Common myeloid progenitor, CD34-positive (primary cell): Measurements from ENCODE around the gene ANKS1A.

Experiments used
- CTCF ChIA-PET: fragments of 350-600 bp; sonication (Branson Sonifier 250); formaldehyde crosslinking; loops from one replicate; lab custom pipeline; 2021; ENCODE audit warnings: antibody characterized with exemption; lab: Charles Lee
- POLR2A ChIA-PET: fragments of 350-600 bp; sonication (Branson Sonifier 250); formaldehyde crosslinking; loops from one replicate; lab custom pipeline; 2021; ENCODE audit warnings: antibody characterized with exemption; lab: Charles Lee
- DNase-seq, 3 donors: peaks; one replicate each; pipeline versions ENCODE4 v3.0.0 to v3.0.0-alpha.2; 2013
- H3K27ac ChIP-seq, 2 experiments: 1 replicate in 1 of 2; 2 replicates in 1 of 2; pipeline ENCODE4 v1.7.0; 2013; ENCODE audit warnings: inconsistent platforms in 2 of 2, low read length in 2 of 2, mild to moderate bottlenecking in 2 of 2, low read depth in 1 of 2, moderate library complexity in 1 of 2; ENCODE audit not compliant: severe bottlenecking in 2 of 2, insufficient read depth in 1 of 2, poor library complexity in 1 of 2
- H3K27me3 ChIP-seq, 5 experiments: replicated peaks in 2 of 5; 1 replicate in 3 of 5; 2 replicates in 2 of 5; pipeline versions ENCODE4 v1.6.1 to v1.7.0; 2013; ENCODE audit warnings: low read length in 4 of 5, mild to moderate bottlenecking in 2 of 5, moderate library complexity in 2 of 5, inconsistent platforms in 1 of 5; ENCODE audit not compliant: insufficient read depth in 5 of 5, control insufficient read depth in 4 of 5
- H3K36me3 ChIP-seq, 4 experiments: 1 replicate in 2 of 4; 2 replicates in 2 of 4; pipeline versions ENCODE4 v1.6.1 to v1.7.0; 2013; ENCODE audit warnings: low read length in 3 of 4, control low read depth in 1 of 4, mild to moderate bottlenecking in 1 of 4; ENCODE audit not compliant: control insufficient read depth in 4 of 4, insufficient read depth in 4 of 4
- H3K4me1 ChIP-seq, 4 experiments: 1 replicate in 3 of 4; 2 replicates in 1 of 4; pipeline versions ENCODE4 v1.6.1 to v1.7.1; 2013; ENCODE audit warnings: low read length in 3 of 4, mild to moderate bottlenecking in 3 of 4, control low read depth in 1 of 4, inconsistent platforms in 1 of 4, moderate library complexity in 1 of 4; ENCODE audit not compliant: control insufficient read depth in 4 of 4, insufficient read depth in 4 of 4; ENCODE audit errors: control extremely low read depth in 1 of 4
- H3K4me3 ChIP-seq, 7 experiments: 1 replicate in 4 of 7; 2 replicates in 3 of 7; pipeline versions ENCODE4 v1.5.1 to v1.7.0; 2013; ENCODE audit warnings: mild to moderate bottlenecking in 7 of 7, low read length in 6 of 7, moderate library complexity in 6 of 7, inconsistent platforms in 2 of 7, low read depth in 2 of 7, control low read depth in 1 of 7; ENCODE audit not compliant: insufficient read depth in 4 of 7, control insufficient read depth in 1 of 7; ENCODE audit errors: extremely low read depth in 1 of 7
- H3K9me3 ChIP-seq, 5 experiments: 1 replicate in 4 of 5; 2 replicates in 1 of 5; pipeline versions ENCODE4 v1.6.1 to v1.7.1; 2013; ENCODE audit warnings: low read length in 4 of 5, mild to moderate bottlenecking in 2 of 5, inconsistent platforms in 1 of 5, low read depth in 1 of 5, moderate library complexity in 1 of 5; ENCODE audit not compliant: control insufficient read depth in 4 of 5, insufficient read depth in 2 of 5; ENCODE audit errors: control extremely low read depth in 1 of 5
- WGBS: methylation state at CpG from one replicate; pipeline ENCODE4 v1.1.5; 2013; ENCODE audit not compliant: insufficient coverage; 5-methylcytosine and 5-hydroxymethylcytosine counted together

The ANKS1A gene

GRCh38 chr6:34914358-34914757, 25.3 kb downstream of the ANKS1A start:
- no peaks in the 10 kb centered on the region for H3K9me3 ChIP-seq
- WGBS: 81% methylated on average over 2 of the region's 4 CpGs
- ChIA-PET CTCF (interaction anchor here (0.7 kb wide), 1 partner anchor 12 kb away, joined by 3 read pairs; no protein-coding TSS in a partner anchor), POLR2A (no interaction called here)
- peaks cover 0 to 4% (median 1%) of the 10 kb centered on the region in 4 experiments for H3K36me3 ChIP-seq
- H3K4me3 ChIP-seq: no peak overlapping the region
- no peak overlapping the region for H3K27ac ChIP-seq
- DNase-seq: no peak
- peaks cover 15 to 31% (median 24%) of the 10 kb centered on the region in 4 experiments for H3K4me1 ChIP-seq
- H3K27me3 ChIP-seq: no peaks in the 10 kb centered on the region

- whole genome bisulfite sequencing: no CpG with 5 or more reads among the region's 4 CpGs
- Histone ChIP-seq H3K27ac (no peak overlapping the region), H3K27me3 (no peaks in the 10 kb centered on the region), H3K9me3 (no peaks in the 10 kb centered on the region), H3K4me3 (no peak overlapping the region), H3K4me1 (peaks cover 15 to 30% (median 21%) of the 10 kb centered on the region in 4 experiments), H3K36me3 (peaks cover 0 to 4% (median 1%) of the 10 kb centered on the region in 4 experiments)
- CTCF ChIA-PET: no interaction called here
- no peak for DNase-seq
- POLR2A ChIA-PET: no interaction called here
Observed at GRCh38 chr6:34916348-34916967, 27.4 kb downstream of the ANKS1A start.

- Histone ChIP-seq H3K4me3 (no peak overlapping the region), H3K27me3 (no peaks in the 10 kb centered on the region), H3K4me1 (peaks cover 6 to 17% (median 10%) of the 10 kb centered on the region in 4 experiments), H3K36me3 (peaks cover 0 to 4% (median 2%) of the 10 kb centered on the region in 4 experiments), H3K9me3 (no peaks in the 10 kb centered on the region), H3K27ac (no peak overlapping the region)
- DNase-seq: no peak
- 97% methylated on average over 4 of the region's 6 CpGs for WGBS
- ChIA-PET POLR2A (no interaction called here), CTCF (interaction anchor here (1.0 to 1.3 kb wide), 3 partner anchors 17 to 43 kb away, joined by 3 to 4 read pairs (median 3); no protein-coding TSS in a partner anchor)
Observed at GRCh38 chr6:34917626-34918285, 28.7 kb downstream of the ANKS1A start.

- POLR2A ChIA-PET: no interaction called here
Observed at GRCh38 chr6:34919651-34920050, 30.6 kb downstream of the ANKS1A start.

GRCh38 chr6:34920097-34920496, 31.0 kb downstream of the ANKS1A start:
- ChIA-PET POLR2A (no interaction called here), CTCF (interaction anchor here (0.7 to 1.3 kb wide), 2 partner anchors 14 to 67 kb away, joined by 3 to 6 read pairs; no protein-coding TSS in a partner anchor)
- 88% methylated on average over 4 of the region's 4 CpGs for WGBS

More at GRCh38 chr6:34919651-34920050, 30.6 kb downstream of the ANKS1A start:
- peaks cover 0 to 4% (median 2%) of the 10 kb centered on the region in 4 experiments for H3K36me3 ChIP-seq
- H3K4me3 ChIP-seq: no peak overlapping the region
- no CpG with 5 or more reads among the region's 1 CpG for WGBS
- H3K9me3 ChIP-seq: no peaks in the 10 kb centered on the region
- CTCF ChIA-PET: interaction anchor here (0.7 to 1.3 kb wide), 2 partner anchors 15 to 67 kb away, joined by 3 to 6 read pairs; no protein-coding TSS in a partner anchor
- no peak for DNase-seq
- no peaks in the 10 kb centered on the region for H3K27me3 ChIP-seq
- H3K4me1 ChIP-seq: peaks cover 0 to 7% (median 3%) of the 10 kb centered on the region in 4 experiments
- no peak overlapping the region for H3K27ac ChIP-seq

GRCh38 chr6:34922177-34922663, 33.2 kb downstream of the ANKS1A start:
- Histone ChIP-seq H3K27me3 (no peaks in the 10 kb centered on the region), H3K36me3 (peaks cover 0 to 4% (median 2%) of the 10 kb centered on the region in 4 experiments), H3K4me1 (peaks cover 0 to 7% (median 3%) of the 10 kb centered on the region in 4 experiments), H3K9me3 (no peaks in the 10 kb centered on the region), H3K27ac (no peak overlapping the region), H3K4me3 (no peak overlapping the region)
- WGBS: 100% methylated on average over 1 of the region's 3 CpGs
- POLR2A ChIA-PET: interaction anchor here (0.7 kb wide), 1 partner anchor 11 kb away, joined by 4 read pairs; no protein-coding TSS in a partner anchor
- CTCF ChIA-PET: interaction anchor here (0.6 kb wide), 1 partner anchor 105 kb away, joined by 3 read pairs; no protein-coding TSS in a partner anchor
- no peak for DNase-seq

More at GRCh38 chr6:34920097-34920496, 31.0 kb downstream of the ANKS1A start:
- DNase-seq: no peak
- Histone ChIP-seq H3K27me3 (no peaks in the 10 kb centered on the region), H3K36me3 (peaks cover 0 to 4% (median 2%) of the 10 kb centered on the region in 4 experiments), H3K27ac (no peak overlapping the region), H3K4me1 (peaks cover 0 to 7% (median 3%) of the 10 kb centered on the region in 4 experiments), H3K4me3 (no peak overlapping the region), H3K9me3 (no peaks in the 10 kb centered on the region)
